Liver (tissue), 9 donors: Measurements from ENCODE around the gene CYB5D1. TPM values are rescaled to one million over a fixed set of nuclear protein-coding genes. Genes with fewer than 3 reads are reported as not detected.
A peak's percentile ranks its signal among the peaks of the same experiment; 100 is the strongest.

Experiments
- DNase-seq: peaks from one replicate; pipeline ENCODE4 v3.0.0-alpha.2; 2017; ENCODE audit warnings: low spot score
- H3K27ac ChIP-seq, 2 donors: one replicate each; pipeline ENCODE4 v1.7.0; 2013; ENCODE audit warnings: inconsistent platforms in 2 of 2, low read length in 2 of 2, control low read depth in 1 of 2, low read depth in 1 of 2, mild to moderate bottlenecking in 1 of 2
- H3K27me3 ChIP-seq, 4 donors: one replicate each; pipeline versions ENCODE4 v1.6.1 to v1.7.0; 2013; ENCODE audit warnings: low read length in 3 of 4, inconsistent platforms in 1 of 4, mild to moderate bottlenecking in 1 of 4, moderate library complexity in 1 of 4; ENCODE audit not compliant: control insufficient read depth in 4 of 4, insufficient read depth in 4 of 4
- H3K36me3 ChIP-seq, 4 donors: one replicate each; pipeline versions ENCODE4 v1.6.1 to v1.7.0; 2013; ENCODE audit warnings: low read length in 3 of 4, mild to moderate bottlenecking in 3 of 4, low read depth in 1 of 4, moderate library complexity in 1 of 4; ENCODE audit not compliant: control insufficient read depth in 4 of 4, insufficient read depth in 3 of 4
- H3K4me1 ChIP-seq, 4 donors: one replicate each; pipeline versions ENCODE4 v1.6.1 to v1.7.0; 2013; ENCODE audit warnings: low read length in 3 of 4, mild to moderate bottlenecking in 3 of 4, moderate library complexity in 1 of 4; ENCODE audit not compliant: control insufficient read depth in 4 of 4, insufficient read depth in 4 of 4
- H3K4me3 ChIP-seq, 3 donors: one replicate each; pipeline versions ENCODE4 v1.6.1 to v1.7.0; 2013; ENCODE audit warnings: low read length in 3 of 3, control low read depth in 1 of 3, low read depth in 1 of 3, mild to moderate bottlenecking in 1 of 3
- H3K9ac ChIP-seq, 2 donors: one replicate each; pipeline ENCODE4 v1.7.0; 2013; ENCODE audit warnings: low read length in 2 of 2, mild to moderate bottlenecking in 2 of 2, moderate library complexity in 2 of 2, control low read depth in 1 of 2, low read depth in 1 of 2
- H3K9me3 ChIP-seq, 4 donors: one replicate each; pipeline versions ENCODE4 v1.6.1 to v1.7.0; 2013; ENCODE audit warnings: low read length in 3 of 4; ENCODE audit not compliant: control insufficient read depth in 4 of 4
- ATF3 ChIP-seq: IDR thresholded peaks from 2 replicates; pipeline ENCODE4 v1.6.1; 2016; ENCODE audit warnings: antibody characterized with exemption
- CTCF ChIP-seq: fragments of 150-350 bp; IDR thresholded peaks from 2 replicates; pipeline ENCODE4 v1.5.1; 2017; ENCODE audit warnings: improper control_type of control experiment, low read depth, low read length; ENCODE audit not compliant: missing input control
- EGR1 ChIP-seq, 2 donors: IDR thresholded peaks; 2 replicates each; pipeline ENCODE4 v1.6.1; 2016 to 2018; ENCODE audit warnings: antibody characterized with exemption in 2 of 2, low read depth in 2 of 2
- FOXA1 ChIP-seq: IDR thresholded peaks from 2 replicates; pipeline ENCODE4 v1.6.1; 2016; ENCODE audit warnings: antibody characterized with exemption
- FOXA2 ChIP-seq: IDR thresholded peaks from 2 replicates; pipeline ENCODE4 v1.6.1; 2016; ENCODE audit warnings: antibody characterized with exemption
- GABPA ChIP-seq, 2 donors: IDR thresholded peaks in 1 of 2; conservative IDR thresholded peaks in 1 of 2; 2 replicates each; pipeline ENCODE4 v1.6.1; 2016; ENCODE audit warnings: antibody characterized with exemption in 2 of 2, mild to moderate bottlenecking in 1 of 2, moderate library complexity in 1 of 2
- HNF4A ChIP-seq, 2 donors: conservative IDR thresholded peaks; 2 replicates each; pipeline ENCODE4 v1.6.1; 2016; ENCODE audit warnings: antibody characterized with exemption in 2 of 2, mild to moderate bottlenecking in 2 of 2
- HNF4G ChIP-seq: IDR thresholded peaks from 2 replicates; pipeline ENCODE4 v1.6.1; 2016; ENCODE audit warnings: antibody characterized with exemption
- JUND ChIP-seq, 2 donors: IDR thresholded peaks; 2 replicates each; pipeline ENCODE4 v1.6.1; 2016; ENCODE audit warnings: antibody characterized with exemption in 2 of 2
- MAX ChIP-seq: IDR thresholded peaks from 2 replicates; pipeline ENCODE4 v1.6.1; 2016; ENCODE audit warnings: antibody characterized with exemption
- RAD21 ChIP-seq, 2 donors: IDR thresholded peaks; 2 replicates each; pipeline ENCODE4 v1.6.1; 2016; ENCODE audit warnings: antibody characterized with exemption in 2 of 2, mild to moderate bottlenecking in 2 of 2
- REST ChIP-seq: IDR thresholded peaks from 2 replicates; pipeline ENCODE4 v1.6.1; 2016; ENCODE audit warnings: antibody characterized with exemption, mild to moderate bottlenecking
- SP1 ChIP-seq: IDR thresholded peaks from 2 replicates; pipeline ENCODE4 v1.6.1; 2018; ENCODE audit warnings: antibody characterized with exemption, mild to moderate bottlenecking
- TAF1 ChIP-seq: conservative IDR thresholded peaks from 2 replicates; pipeline ENCODE4 v1.6.1; 2016; ENCODE audit warnings: antibody characterized with exemption, mild to moderate bottlenecking
- ZBTB33 ChIP-seq: IDR thresholded peaks from 2 replicates; pipeline ENCODE4 v1.6.1; 2016; ENCODE audit warnings: antibody characterized with exemption
- WGBS: extraction: QIAGEN DNeasy Blood & Tissue Kit; methylation state at CpG from one replicate; pipeline ENCODE4 v1.1.7; 2013; 5-methylcytosine and 5-hydroxymethylcytosine counted together
- polyA plus RNA-seq, 2 donors: library from polyadenylated mRNA; stranded (reverse) in 1 of 2; unstranded in 1 of 2; fragments of 200-250 nt in 1 of 2; fragments of >200 nt in 1 of 2; fragmentation: Nextera tagmentation in 1 of 2; extraction: Ambion mirVana in 1 of 2; gene quantifications; one replicate each; pipeline versions ENCODE4 v1.2.1 to v1.2.3, GENCODE V29; 2013 to 2015
- total RNA-seq, 2 donors: library from RNA; depleted of rRNA; stranded (reverse); fragments of >200 nt; gene quantifications; one replicate each; pipeline ENCODE4 v1.2.3, GENCODE V29; 2014
- donor health status: healthy.
- donor health status: healthy.
- donor health status: healthy.
- donor health status: healthy.
- donor health status: healthy.

The CYB5D1 gene
- total and polyA plus RNA-seq, 4 donors, result 2.5 to 12.0 (median 6.6) TPM

- WGBS, result 73% methylated on average over 2 of the region's 2 CpGs
- H3K27ac ChIP-seq, result peak overlapping the region; percentile 77 to 99
- DNase-seq, result no peak
- no peaks in the 10 kb centered on the region for H3K36me3 ChIP-seq
- H3K4me3 ChIP-seq, result no peak overlapping the region
- TF ChIP-seq ZBTB33 (no peak), RAD21 (IDR thresholded peaks at IDR 0.05) (no peak), HNF4A (conservative IDR thresholded peaks at IDR 0.05) (no peak), FOXA2 (no peak), HNF4G (no peak), GABPA (IDR thresholded peaks at IDR 0.05 in 1 of 2, conservative IDR thresholded peaks at IDR 0.05 in 1 of 2) (no peak), TAF1 (no peak), CTCF (no peak), MAX (no peak), JUND (IDR thresholded peaks at IDR 0.05) (no peak), EGR1 (IDR thresholded peaks at IDR 0.05; ENCODE audit: low read depth in 2 of 2) (no peak), ATF3 (no peak), REST (no peak), SP1 (no peak)
- H3K4me1 ChIP-seq, result peaks cover 3 to 62% (median 40%) of the 10 kb centered on the region in 4 donors
- no peaks in the 10 kb centered on the region for H3K27me3 ChIP-seq
- no peaks in the 10 kb centered on the region for H3K9me3 ChIP-seq
- H3K9ac ChIP-seq, result peak overlapping the region in 1 of 2 donors; percentile 34
Measured at GRCh38 chr17:7839876-7840261, 17.9 kb upstream of the CYB5D1 start.

- Histone ChIP-seq H3K27ac (peak overlapping the region; percentile 99 to 100), H3K9ac (no peak overlapping the region), H3K9me3 (no peaks in the 10 kb centered on the region), H3K36me3 (no peaks in the 10 kb centered on the region), H3K4me1 (peaks cover 2 to 63% (median 42%) of the 10 kb centered on the region in 4 donors), H3K4me3 (no peak overlapping the region), H3K27me3 (no peaks in the 10 kb centered on the region)
- no peak for DNase-seq
- WGBS, result 66% methylated on average over 1 of the region's 1 CpG
- TF ChIP-seq FOXA1 (no peak), MAX (no peak), SP1 (no peak), FOXA2 (no peak), JUND (IDR thresholded peaks at IDR 0.05) (no peak), RAD21 (IDR thresholded peaks at IDR 0.05) (no peak), CTCF (no peak), ZBTB33 (no peak), TAF1 (no peak), EGR1 (IDR thresholded peaks at IDR 0.05; ENCODE audit: low read depth in 2 of 2) (no peak)
Measured at GRCh38 chr17:7840441-7840840, 17.4 kb upstream of the CYB5D1 start.
